WI38 (cell line): ENCODE measurements around the gene CD93.

Experiments used
- H3K4me3 ChIP-seq: 2 replicates; pipeline ENCODE4 v1.5.1; 2011; ENCODE audit warnings: low read depth, mild to moderate bottlenecking, control low read depth, low read length
- TF ChIP-seq, protein P1 (sequence below): IDR thresholded peaks from 2 replicates; pipeline ENCODE4 v1.5.1; 2012; ENCODE audit warnings: low read depth, mild to moderate bottlenecking, control low read depth, low read length

The CD93 gene

DNA sequence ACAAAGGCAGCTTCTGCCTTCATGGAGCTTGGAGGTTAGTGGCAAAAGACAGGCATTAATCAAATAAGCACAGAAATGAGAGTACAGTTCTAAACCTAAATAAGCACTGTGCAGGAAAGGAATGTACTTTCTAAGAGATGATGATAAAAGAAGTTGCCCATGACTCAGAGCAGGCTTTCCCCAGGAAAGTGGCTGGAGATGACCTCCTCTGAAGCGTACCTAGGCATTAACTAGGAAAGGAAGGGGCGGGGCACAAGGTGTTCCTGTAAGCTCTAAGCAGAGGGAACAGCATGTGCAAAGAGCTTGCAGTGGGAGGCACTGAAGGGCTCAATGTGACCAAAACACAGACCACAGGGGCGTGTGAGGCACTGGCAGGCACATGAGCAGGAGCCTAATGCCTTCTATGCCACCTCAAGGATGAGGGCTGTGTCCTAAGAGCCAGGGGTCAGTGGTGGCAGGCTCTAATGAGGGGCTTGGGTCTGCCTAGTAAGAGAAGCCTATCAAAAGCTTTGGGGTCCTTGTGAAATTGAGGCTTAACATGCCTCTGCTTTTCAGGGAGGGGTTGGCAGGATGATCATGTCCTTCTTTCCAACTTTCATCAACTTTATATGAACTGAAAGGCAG, 46.1 kb downstream of the CD93 start:
- no peak overlapping the region for H3K4me3 ChIP-seq
- TF ChIP-seq, protein P1, sequence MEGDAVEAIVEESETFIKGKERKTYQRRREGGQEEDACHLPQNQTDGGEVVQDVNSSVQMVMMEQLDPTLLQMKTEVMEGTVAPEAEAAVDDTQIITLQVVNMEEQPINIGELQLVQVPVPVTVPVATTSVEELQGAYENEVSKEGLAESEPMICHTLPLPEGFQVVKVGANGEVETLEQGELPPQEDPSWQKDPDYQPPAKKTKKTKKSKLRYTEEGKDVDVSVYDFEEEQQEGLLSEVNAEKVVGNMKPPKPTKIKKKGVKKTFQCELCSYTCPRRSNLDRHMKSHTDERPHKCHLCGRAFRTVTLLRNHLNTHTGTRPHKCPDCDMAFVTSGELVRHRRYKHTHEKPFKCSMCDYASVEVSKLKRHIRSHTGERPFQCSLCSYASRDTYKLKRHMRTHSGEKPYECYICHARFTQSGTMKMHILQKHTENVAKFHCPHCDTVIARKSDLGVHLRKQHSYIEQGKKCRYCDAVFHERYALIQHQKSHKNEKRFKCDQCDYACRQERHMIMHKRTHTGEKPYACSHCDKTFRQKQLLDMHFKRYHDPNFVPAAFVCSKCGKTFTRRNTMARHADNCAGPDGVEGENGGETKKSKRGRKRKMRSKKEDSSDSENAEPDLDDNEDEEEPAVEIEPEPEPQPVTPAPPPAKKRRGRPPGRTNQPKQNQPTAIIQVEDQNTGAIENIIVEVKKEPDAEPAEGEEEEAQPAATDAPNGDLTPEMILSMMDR: no peak

DNA sequence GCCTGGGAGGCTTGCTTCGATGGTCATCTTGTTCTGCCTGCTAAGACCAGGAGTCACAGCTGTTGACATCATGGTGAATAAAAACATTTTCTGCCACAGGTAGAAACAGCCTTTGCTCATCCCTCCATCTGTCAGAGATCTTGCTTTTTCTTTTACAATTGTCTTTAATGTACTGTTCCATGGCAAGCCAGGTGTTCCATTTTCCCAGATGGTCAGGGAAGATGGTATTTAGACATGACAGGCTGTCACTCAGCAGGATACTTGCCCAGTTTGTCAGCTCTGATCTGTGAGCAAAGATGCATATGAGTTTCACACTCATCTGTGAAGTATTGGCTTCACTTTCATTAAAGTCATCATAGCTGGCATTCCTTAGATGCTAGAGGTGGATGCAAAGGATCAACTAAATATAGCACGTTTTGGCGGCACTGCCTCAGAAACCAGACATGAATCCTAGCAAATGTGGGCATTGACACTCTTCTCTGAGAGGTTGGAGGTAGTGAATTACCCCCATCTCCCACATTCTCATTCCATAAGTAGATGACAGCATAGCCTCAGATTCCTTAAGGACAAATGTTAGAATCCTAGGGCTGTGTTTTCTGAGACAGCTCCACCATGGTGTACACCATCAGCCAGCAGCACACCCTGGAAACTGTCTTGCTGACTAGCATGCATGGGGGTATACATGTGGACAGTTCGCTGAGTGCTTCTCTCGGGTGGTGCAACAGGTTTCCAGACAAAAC, 46.8 kb downstream of the CD93 start:
- H3K4me3 ChIP-seq: no peak overlapping the region
- TF ChIP-seq, protein P1: no peak

DNA sequence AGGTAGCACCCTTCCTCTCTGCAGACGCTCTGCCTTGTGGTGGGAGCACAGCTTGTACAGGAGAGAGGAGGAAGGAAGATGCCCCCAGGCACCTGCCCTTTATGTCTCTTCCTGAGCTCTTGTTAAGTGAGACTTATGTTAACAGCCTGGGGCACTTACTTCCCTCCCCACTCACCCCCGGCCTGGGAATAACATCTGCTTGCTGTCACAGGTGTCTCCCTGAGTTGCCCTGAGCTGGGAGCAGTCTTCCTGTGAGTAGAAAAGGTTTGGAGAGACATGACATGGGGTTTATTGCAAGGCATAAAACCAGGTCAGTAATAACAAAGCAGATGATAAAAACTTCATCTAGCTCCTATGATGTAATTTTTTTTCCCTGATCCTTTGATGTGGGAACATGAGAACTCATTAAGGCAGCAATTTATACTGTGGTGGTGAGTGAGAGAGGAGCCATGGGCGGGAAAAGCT, 49.1 kb downstream of the CD93 start:
- TF ChIP-seq, protein P1: no peak
- H3K4me3 ChIP-seq: no peak overlapping the region

DNA sequence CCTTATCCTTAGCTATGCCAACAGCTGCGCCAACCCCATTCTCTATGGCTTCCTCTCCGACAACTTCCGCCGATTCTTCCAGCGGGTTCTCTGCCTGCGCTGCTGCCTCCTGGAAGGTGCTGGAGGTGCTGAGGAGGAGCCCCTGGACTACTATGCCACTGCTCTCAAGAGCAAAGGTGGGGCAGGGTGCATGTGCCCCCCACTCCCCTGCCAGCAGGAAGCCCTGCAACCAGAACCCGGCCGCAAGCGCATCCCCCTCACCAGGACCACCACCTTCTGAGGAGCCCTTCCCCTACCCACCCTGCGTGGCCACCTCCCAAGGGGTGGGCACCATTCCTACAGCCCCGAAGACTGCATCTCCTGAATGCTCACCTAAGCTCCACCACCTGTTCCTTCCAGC, 49.8 kb downstream of the CD93 start:
- TF ChIP-seq, protein P1: no peak
- H3K4me3 ChIP-seq: no peak overlapping the region

DNA sequence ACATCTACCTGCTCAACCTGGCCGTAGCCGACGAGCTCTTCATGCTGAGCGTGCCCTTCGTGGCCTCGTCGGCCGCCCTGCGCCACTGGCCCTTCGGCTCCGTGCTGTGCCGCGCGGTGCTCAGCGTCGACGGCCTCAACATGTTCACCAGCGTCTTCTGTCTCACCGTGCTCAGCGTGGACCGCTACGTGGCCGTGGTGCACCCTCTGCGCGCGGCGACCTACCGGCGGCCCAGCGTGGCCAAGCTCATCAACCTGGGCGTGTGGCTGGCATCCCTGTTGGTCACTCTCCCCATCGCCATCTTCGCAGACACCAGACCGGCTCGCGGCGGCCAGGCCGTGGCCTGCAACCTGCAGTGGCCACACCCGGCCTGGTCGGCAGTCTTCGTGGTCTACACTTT, 50.4 kb downstream of the CD93 start:
- TF ChIP-seq, protein P1: no peak
- H3K4me3 ChIP-seq: no peak overlapping the region

- H3K4me3 ChIP-seq: no peak within 1 kb of the TSS
- TF ChIP-seq, protein P1: no peak
Observed at GRCh38 chr20:23034721-23035671, 51.1 kb downstream of the CD93 start, which contains the start of gene SSTR4. SSTR4 (plus strand) TSS chr20:23035312; CDS start chr20:23035484, 172 bp downstream.
